Retinal pigment epithelial cell (primary cell): ENCODE results near the gene FANCI.

Experiments
- DNase-seq: peaks from one replicate; pipeline ENCODE4 v3.0.0-alpha.2; 2010; ENCODE audit warnings: low read depth
- H3K4me3 ChIP-seq: 2 replicates; pipeline ENCODE4 v1.5.1; 2011; ENCODE audit warnings: mild to moderate bottlenecking, low read length, control low read depth, moderate library complexity
- CTCF ChIP-seq: conservative IDR thresholded peaks from 2 replicates; pipeline ENCODE4 v1.5.1; 2011; ENCODE audit warnings: low read depth, low read length, control low read depth, inconsistent platforms

FANCI gene

GRCh38 chr15:89208256-89208655 is 35.5 kb upstream of the FANCI start:
- no peak for TF ChIP-seq CTCF
- DNase-seq = no peak
- H3K4me3 ChIP-seq = no peak overlapping the region

- no peak overlapping the region for H3K4me3 ChIP-seq
- TF ChIP-seq CTCF = no peak
- DNase-seq = no peak
Observed at GRCh38 chr15:89209057-89209456, 34.7 kb upstream of the FANCI start.

DNA sequence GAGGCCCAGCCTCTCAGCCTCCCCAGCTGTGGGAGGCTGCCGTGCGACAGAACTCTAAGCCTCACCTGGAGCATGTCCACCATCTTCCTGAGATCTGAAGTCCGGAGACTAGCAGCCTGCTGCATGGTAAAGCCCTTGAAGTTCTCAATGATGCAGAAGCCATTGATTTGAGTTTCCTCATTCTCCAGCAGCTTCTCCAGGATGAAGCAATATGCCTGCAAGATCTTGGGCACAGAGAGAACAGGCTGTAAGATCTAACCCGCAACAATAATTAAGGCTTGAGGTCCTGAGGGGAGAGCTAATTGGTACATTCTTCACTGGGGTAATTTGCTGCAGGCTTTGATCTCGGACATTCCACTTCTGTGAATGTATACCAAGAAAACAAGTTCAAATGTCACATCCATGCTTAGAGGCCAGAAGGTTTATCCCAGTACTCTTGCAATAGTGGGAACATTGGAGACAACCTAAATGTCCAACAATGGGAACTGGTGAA is 32.1 kb upstream of the FANCI start:
- DNase-seq = no peak

GRCh38 chr15:89215627-89216026 is 28.2 kb upstream of the FANCI start:
- no peak overlapping the region for H3K4me3 ChIP-seq
- no peak for TF ChIP-seq CTCF
- DNase-seq = no peak

More for the DNA sequence above, 32.1 kb upstream of the FANCI start:
- no peak overlapping the region for H3K4me3 ChIP-seq
- no peak for TF ChIP-seq CTCF

- TF ChIP-seq CTCF = no peak
- no peak overlapping the region for H3K4me3 ChIP-seq
- no peak for DNase-seq
Observed at GRCh38 chr15:89217031-89217430, 26.7 kb upstream of the FANCI start.

DNA sequence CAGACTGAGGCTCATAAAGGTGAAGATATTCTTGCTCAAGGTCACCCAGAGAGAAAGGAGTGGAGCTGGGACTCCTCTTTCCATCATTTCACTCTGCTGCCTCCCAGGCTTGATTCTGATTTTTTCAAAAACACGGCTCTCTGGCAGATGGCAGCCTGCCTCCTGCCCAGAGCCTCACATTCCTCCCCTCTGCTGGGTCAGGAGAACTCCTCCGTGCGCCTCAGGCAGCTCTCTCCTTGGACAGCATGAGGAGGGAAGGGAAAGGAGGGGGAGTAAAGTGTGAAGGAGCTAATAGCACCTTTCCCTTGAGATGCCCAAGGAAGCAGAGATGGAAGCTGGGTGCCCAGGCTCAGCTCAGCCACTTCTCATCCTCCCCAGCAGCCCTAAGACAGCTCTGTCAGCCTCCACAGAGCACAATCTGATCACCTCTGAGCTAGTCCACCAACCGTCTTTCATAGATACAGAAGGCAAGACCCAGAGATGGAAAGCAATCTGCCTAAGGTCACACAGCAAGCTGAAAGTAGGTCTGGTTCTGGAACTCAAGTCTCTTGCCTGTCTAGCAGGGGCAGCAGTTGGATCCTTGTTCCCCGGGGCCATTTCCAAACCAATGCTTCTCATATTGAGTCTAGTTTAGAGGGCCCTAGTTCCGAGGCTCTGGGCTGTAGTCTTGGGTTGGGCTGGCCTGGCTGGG is 25.9 kb upstream of the FANCI start:
- H3K4me3 ChIP-seq = no peak overlapping the region
- no peak for DNase-seq
- no peak for TF ChIP-seq CTCF

GRCh38 chr15:89218531-89218930 is 25.2 kb upstream of the FANCI start:
- DNase-seq = no peak
- TF ChIP-seq CTCF = no peak
- no peak overlapping the region for H3K4me3 ChIP-seq
